Gastroesophageal sphincter (tissue), 3 donors: Measurements from ENCODE around the gene MYH6.

Source experiments
- CTCF ChIP-seq, 4 experiments: fragments of 200-600 bp in 2 of 4; fragments of 450-650 bp in 2 of 4; sonication (generic) in 1 of 4; IDR thresholded peaks; one replicate each; pipeline ENCODE4 v1.5.1; 2017 to 2019; ENCODE audit warnings: antibody characterized with exemption in 4 of 4, mild to moderate bottlenecking in 2 of 4, moderate library complexity in 2 of 4
- POLR2AphosphoS5 ChIP-seq: sonication (generic); formaldehyde crosslinking; IDR thresholded peaks from one replicate; pipeline ENCODE4 v1.6.1; 2017; ENCODE audit warnings: antibody characterized with exemption

DNA sequence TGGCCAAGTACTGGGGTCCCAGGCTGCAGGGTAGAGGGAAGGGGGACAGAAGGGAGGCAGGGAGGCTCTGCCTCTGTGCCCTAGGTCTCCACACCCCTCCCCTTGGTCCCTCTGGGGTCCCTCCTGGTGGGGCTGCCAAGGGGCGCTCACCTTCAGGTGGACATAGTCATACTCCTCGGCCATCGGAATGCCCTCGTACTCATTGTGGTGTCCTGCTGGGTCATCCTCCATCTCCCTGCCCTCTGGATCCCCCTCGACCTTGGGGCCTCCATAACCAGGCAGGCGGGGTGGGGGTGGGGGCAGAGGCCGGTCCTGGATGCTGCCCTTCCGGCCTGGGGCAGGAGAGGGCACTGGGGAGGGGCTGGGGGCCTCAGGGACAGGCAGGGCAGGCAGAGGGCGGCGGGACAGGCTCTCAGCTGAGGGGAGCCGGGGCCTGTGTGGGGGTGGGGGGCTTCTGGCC is 48.9 kb downstream of the MYH6 start:
- no peak for TF ChIP-seq POLR2AphosphoS5
- TF ChIP-seq CTCF (IDR thresholded peaks at IDR 0.05) = no peak
